H1 (cell line): Measurements from ENCODE around the gene PSMD7. TPM values are rescaled to one million over a fixed set of nuclear protein-coding genes. Genes with fewer than 3 reads are reported as not detected.

Experiments
- ATF2 ChIP-seq: IDR thresholded peaks from 2 replicates; pipeline ENCODE4 v1.6.1; 2012; ENCODE audit warnings: low read length, inconsistent platforms
- RFX5 ChIP-seq: IDR thresholded peaks from 2 replicates; pipeline ENCODE4 v1.6.1; 2011; ENCODE audit warnings: low read depth, low read length, improper control_type of control experiment, borderline replicate concordance
- polyA plus RNA-seq, 7 experiments: library from polyadenylated mRNA; depleted of rRNA in 3 of 7; stranded (reverse) in 5 of 7; unstranded in 2 of 7; fragments of >200 nt in 5 of 7; fragments of 200-250 nt in 2 of 7; gene quantifications; 1 replicate in 5 of 7; 2 replicates in 1 of 7; 4 replicates in 1 of 7; pipeline versions ENCODE4 v1.2.1 to v1.2.3, GENCODE V29; 2011 to 2013; ENCODE audit warnings: missing spikeins in 2 of 7, mixed read lengths in 2 of 7
- total RNA-seq: library from RNA; stranded (reverse); fragmentation: NEBNext Ultra II Directional; extraction: Animal tissue kit (Norgen Biotek cat#: 25700); gene quantifications from 2 replicates; pipeline ENCODE4 v1.2.1, GENCODE V29; 2021
- TF ChIP-seq, protein P1 (sequence below): IDR thresholded peaks from 2 replicates; pipeline ENCODE4 v1.6.1; 2012; ENCODE audit warnings: inconsistent platforms

PSMD7 gene
- total and polyA plus RNA-seq, 2 of the 8 experiments (the other 6 are each of a cell fraction or from before 2014, with no cell fraction given): 91.1 to 148 TPM

DNA sequence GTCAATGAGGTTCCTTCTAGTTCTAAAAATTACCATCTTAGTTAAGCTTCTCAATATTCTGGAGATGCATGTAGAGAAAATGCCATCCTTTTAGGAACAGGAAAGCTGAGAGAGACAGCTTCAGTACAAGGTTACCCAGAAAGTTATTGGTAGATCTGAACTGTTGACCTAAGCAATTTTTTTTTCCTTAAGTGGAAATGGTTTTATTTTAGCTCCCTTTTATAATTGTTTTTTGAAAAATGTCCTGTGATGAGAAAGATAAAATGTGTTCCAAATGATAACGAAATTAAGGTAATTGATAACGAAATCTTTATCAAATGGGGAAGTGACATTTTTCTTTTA lies 8.2 kb downstream of the PSMD7 start (continued):
- TF ChIP-seq, protein P1, sequence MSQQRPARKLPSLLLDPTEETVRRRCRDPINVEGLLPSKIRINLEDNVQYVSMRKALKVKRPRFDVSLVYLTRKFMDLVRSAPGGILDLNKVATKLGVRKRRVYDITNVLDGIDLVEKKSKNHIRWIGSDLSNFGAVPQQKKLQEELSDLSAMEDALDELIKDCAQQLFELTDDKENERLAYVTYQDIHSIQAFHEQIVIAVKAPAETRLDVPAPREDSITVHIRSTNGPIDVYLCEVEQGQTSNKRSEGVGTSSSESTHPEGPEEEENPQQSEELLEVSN: no peak
- TF ChIP-seq RFX5 (no peak), ATF2 (no peak)
